OCI-LY1 (cell line): ENCODE measurements around the gene MYO18A.

Experiments used
- H2AFZ ChIP-seq: fragments of 200-600 bp; sonication (generic), shearing (Covaris generic); 2 replicates; pipeline ENCODE4 v1.6.0; 2014; ENCODE audit warnings: antibody characterized with exemption, mild to moderate bottlenecking, low read length
- H3F3A ChIP-seq: fragments of 200-600 bp; sonication (generic), shearing (Covaris generic); 2 replicates; pipeline ENCODE4 v1.6.0; 2014; ENCODE audit warnings: mild to moderate bottlenecking, antibody characterized with exemption, low read length, moderate library complexity; ENCODE audit not compliant: insufficient read depth
- H3K27ac ChIP-seq: fragments of 200-600 bp; sonication (generic); 2 replicates; pipeline ENCODE4 v1.5.1; 2014; ENCODE audit warnings: low read length, mixed run types, mild to moderate bottlenecking, low read depth; ENCODE audit not compliant: poor library complexity, severe bottlenecking
- H3K27me3 ChIP-seq: fragments of 200-600 bp; sonication (generic); 2 replicates; pipeline ENCODE4 v1.6.0; 2014; ENCODE audit warnings: antibody characterized with exemption, mild to moderate bottlenecking, low read length, moderate library complexity; ENCODE audit not compliant: insufficient read depth
- H3K36me3 ChIP-seq: fragments of 200-600 bp; sonication (generic); 2 replicates; pipeline ENCODE4 v1.6.1; 2014; ENCODE audit warnings: mild to moderate bottlenecking, antibody characterized with exemption, low read length, moderate library complexity, mixed read lengths; ENCODE audit not compliant: insufficient read depth
- H3K4me1 ChIP-seq: fragments of 200-600 bp; sonication (generic); 2 replicates; pipeline ENCODE4 v1.5.1; 2014; ENCODE audit warnings: mild to moderate bottlenecking, low read length, moderate library complexity; ENCODE audit not compliant: insufficient read depth, severe bottlenecking
- H3K4me2 ChIP-seq: fragments of 200-600 bp; sonication (generic), shearing (Covaris generic); 2 replicates; pipeline ENCODE4 v1.6.1; 2014; ENCODE audit warnings: low read length
- H3K4me3 ChIP-seq: fragments of 200-600 bp; sonication (generic); 2 replicates; pipeline ENCODE4 v1.5.1; 2014; ENCODE audit warnings: low read length, low read depth, mild to moderate bottlenecking, mixed read lengths; ENCODE audit not compliant: poor library complexity, severe bottlenecking
- H3K79me2 ChIP-seq: fragments of 200-600 bp; shearing (Covaris generic); 2 replicates; pipeline ENCODE4 v1.6.1; 2016; ENCODE audit warnings: mixed run types, low read length, mixed read lengths; ENCODE audit not compliant: insufficient read depth
- H3K9ac ChIP-seq: fragments of 200-600 bp; sonication (generic), shearing (Covaris generic); 2 replicates; pipeline ENCODE4 v1.6.1; 2014; ENCODE audit warnings: mild to moderate bottlenecking, low read length, mixed read lengths
- H3K9me2 ChIP-seq: fragments of 200-600 bp; sonication (generic), shearing (Covaris generic); 2 replicates; pipeline ENCODE4 v1.6.1; 2014; ENCODE audit warnings: low read depth, mild to moderate bottlenecking, low read length, mixed read lengths
- H3K9me3 ChIP-seq: fragments of 200-600 bp; shearing (Covaris generic); 2 replicates; pipeline ENCODE4 v1.6.1; 2014; ENCODE audit warnings: low read length, mixed read lengths
- H4K20me1 ChIP-seq: fragments of 200-600 bp; sonication (generic), shearing (Covaris generic); 2 replicates; pipeline ENCODE4 v1.6.0; 2016; ENCODE audit warnings: mild to moderate bottlenecking, low read length; ENCODE audit not compliant: insufficient read depth
- EZH2 ChIP-seq: fragments of 200-600 bp; sonication (generic), shearing (Covaris generic); IDR thresholded peaks from 2 replicates; pipeline ENCODE4 v1.8.0; 2017; ENCODE audit warnings: borderline replicate concordance, mixed run types, mild to moderate bottlenecking, antibody characterized with exemption, low read length, moderate library complexity, mixed read lengths
- TF ChIP-seq, protein P1 (sequence below): fragments of 200-600 bp; sonication (generic), shearing (Covaris generic); IDR thresholded peaks from 2 replicates; pipeline ENCODE4 v1.5.1; 2017; ENCODE audit warnings: mild to moderate bottlenecking, antibody characterized with exemption, low read length, moderate library complexity, mixed read lengths

MYO18A gene

DNA sequence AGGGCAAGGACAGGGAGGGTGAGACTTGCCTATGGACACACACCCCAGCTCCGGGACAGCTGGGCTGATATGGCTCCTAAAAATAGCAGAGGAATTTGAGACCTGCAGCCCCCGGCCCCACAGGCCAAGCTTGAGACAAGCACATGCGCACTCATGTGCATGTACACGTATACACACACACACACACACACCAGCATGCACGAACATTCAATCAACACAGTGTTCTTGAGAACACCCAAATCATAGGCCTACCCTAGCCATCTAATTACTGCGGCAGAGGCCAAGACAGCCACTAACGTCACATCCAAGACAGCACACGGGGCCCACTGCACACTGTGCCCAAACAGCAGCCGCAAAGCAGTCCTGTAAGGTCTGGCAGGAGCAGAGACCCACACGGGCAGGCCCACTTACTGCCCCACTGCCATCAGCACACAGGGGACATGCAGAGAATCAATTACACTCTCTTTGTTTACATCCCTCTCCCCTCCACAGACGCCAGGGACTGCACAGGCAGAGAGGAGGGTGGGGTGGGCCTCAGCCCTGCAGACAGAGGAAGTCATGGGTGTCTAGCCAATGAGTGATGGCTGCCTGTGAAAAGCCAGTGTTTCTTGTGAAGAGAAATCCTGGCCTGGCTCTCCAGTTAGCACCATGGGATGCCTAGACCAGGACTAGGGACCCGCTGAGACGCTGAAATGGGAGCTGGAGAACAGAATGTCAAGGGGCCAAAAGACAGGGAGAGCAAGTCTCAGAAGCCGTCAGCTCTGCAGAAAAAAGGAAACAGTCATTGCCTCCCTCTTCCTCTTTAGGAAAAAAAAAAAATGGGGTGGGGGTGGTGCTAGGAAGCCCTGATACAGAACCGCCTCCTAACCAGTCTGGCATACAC lies 39.3 kb downstream of the MYO18A start:
- peak overlapping the region; percentile 94 for H3K4me2 ChIP-seq
- H3K9me2 ChIP-seq, result no peaks in the 10 kb centered on the region
- H3K36me3 ChIP-seq, result no peaks in the 10 kb centered on the region
- TF ChIP-seq, protein P1, sequence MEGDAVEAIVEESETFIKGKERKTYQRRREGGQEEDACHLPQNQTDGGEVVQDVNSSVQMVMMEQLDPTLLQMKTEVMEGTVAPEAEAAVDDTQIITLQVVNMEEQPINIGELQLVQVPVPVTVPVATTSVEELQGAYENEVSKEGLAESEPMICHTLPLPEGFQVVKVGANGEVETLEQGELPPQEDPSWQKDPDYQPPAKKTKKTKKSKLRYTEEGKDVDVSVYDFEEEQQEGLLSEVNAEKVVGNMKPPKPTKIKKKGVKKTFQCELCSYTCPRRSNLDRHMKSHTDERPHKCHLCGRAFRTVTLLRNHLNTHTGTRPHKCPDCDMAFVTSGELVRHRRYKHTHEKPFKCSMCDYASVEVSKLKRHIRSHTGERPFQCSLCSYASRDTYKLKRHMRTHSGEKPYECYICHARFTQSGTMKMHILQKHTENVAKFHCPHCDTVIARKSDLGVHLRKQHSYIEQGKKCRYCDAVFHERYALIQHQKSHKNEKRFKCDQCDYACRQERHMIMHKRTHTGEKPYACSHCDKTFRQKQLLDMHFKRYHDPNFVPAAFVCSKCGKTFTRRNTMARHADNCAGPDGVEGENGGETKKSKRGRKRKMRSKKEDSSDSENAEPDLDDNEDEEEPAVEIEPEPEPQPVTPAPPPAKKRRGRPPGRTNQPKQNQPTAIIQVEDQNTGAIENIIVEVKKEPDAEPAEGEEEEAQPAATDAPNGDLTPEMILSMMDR, result no peak
- TF ChIP-seq EZH2, result no peak
- H4K20me1 ChIP-seq, result no peaks in the 10 kb centered on the region
- peak overlapping the region; percentile 69 for H3K9ac ChIP-seq
- H3K4me1 ChIP-seq, result peaks cover 56% of the 10 kb centered on the region
- no peaks in the 10 kb centered on the region for H3K79me2 ChIP-seq
- no peaks in the 10 kb centered on the region for H3F3A ChIP-seq
- no peaks in the 10 kb centered on the region for H3K27me3 ChIP-seq
- peak overlapping the region; percentile 85 for H3K27ac ChIP-seq
- H2AFZ ChIP-seq, result no peak overlapping the region
- peak overlapping the region; percentile 65 for H3K4me3 ChIP-seq
- H3K9me3 ChIP-seq, result no peaks in the 10 kb centered on the region

DNA sequence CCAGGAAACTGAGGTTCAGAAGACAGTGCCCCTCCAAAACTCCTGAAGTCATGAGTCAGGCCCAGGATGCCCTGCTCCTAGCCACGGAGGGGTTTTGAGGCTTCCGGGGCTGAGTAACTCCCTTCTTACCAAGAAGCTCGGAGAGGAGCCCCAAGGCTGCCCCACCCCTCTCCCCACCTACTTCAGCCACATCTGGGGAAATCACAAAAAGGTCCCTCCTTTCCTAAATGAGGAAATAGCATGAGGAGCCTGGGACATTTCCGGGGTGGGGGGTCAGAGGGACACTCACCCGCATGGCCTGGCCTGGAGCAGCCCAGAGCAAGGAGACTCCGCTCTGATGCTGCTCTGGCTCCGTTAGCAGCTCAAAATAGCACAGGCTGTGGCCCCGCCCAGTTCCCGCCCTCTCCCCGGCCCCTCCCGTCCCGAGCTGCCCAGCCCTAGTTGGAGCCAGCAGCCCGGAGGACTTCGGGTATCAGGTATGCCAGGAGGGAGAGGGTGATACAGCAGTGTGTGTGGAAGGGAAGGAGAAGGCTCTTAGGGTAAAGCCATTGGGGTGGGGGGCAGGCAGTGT lies 40.1 kb downstream of the MYO18A start:
- no peak for TF ChIP-seq EZH2
- TF ChIP-seq, protein P1, result no peak
- Histone ChIP-seq H3K4me1 (peaks cover 50% of the 10 kb centered on the region), H3F3A (no peaks in the 10 kb centered on the region), H3K4me3 (peak overlapping the region; percentile 65), H3K27me3 (no peaks in the 10 kb centered on the region), H3K9ac (peak overlapping the region; percentile 69), H2AFZ (no peak overlapping the region), H3K9me3 (no peaks in the 10 kb centered on the region), H3K27ac (peak overlapping the region; percentile 85), H3K4me2 (peak overlapping the region; percentile 94), H3K9me2 (no peaks in the 10 kb centered on the region), H3K79me2 (no peaks in the 10 kb centered on the region), H3K36me3 (no peaks in the 10 kb centered on the region), H4K20me1 (no peaks in the 10 kb centered on the region)

DNA sequence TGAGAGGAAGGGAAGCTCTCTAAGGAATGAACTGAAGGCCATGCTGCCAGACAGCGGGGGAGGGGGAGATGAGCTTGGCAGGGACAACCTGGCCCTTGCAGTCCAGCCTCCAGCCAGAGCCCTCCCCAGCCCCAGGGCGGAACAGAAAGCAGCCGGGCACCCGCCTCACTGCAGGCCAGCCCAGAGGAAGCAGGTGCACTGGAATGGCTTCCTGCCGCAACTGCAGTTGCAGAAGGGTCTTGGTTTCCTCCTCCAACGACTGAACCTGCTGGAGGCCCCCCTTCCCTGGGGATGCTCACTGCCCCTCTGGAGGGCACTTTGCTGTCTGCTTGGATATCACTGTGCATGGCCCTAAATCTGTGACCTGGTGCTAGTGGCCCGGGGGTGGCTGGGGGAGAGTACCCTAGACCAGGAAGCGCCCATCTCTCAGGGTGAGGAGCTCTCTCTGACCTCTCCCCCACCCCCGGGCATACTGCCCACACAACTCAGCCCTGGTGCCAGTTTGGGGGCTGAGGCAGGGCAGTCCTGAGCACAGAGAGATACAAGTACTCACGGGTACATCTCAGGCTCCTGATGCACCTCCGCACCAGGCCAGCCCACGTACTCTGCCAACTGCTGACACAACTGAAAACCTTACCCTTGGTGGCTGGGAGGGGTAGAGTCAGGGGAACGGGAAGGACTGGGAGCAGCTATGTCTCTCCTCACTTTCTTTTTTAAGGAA lies 41.1 kb downstream of the MYO18A start:
- Histone ChIP-seq H4K20me1 (no peaks in the 10 kb centered on the region), H3K9ac (peak overlapping the region; percentile 69), H3K27me3 (no peaks in the 10 kb centered on the region), H3K79me2 (no peaks in the 10 kb centered on the region), H3K4me3 (peak overlapping the region; percentile 65), H3K36me3 (no peaks in the 10 kb centered on the region), H2AFZ (no peak overlapping the region), H3K9me2 (no peaks in the 10 kb centered on the region), H3K4me2 (peak overlapping the region; percentile 94), H3F3A (no peaks in the 10 kb centered on the region), H3K4me1 (peaks cover 47% of the 10 kb centered on the region), H3K9me3 (no peaks in the 10 kb centered on the region), H3K27ac (peak overlapping the region; percentile 85)
- TF ChIP-seq, protein P1, result no peak
- TF ChIP-seq EZH2, result no peak
